HepG2 (cell line): ENCODE data around the gene TP63. TPM values are rescaled to one million over a fixed set of nuclear protein-coding genes. Genes with fewer than 3 reads are reported as not detected.

Experiments used
- ATAC-seq: fragments of 200-7000 bp; cut with Tn5 transposase; 3 replicates; pipeline ENCODE4 v1.9.1; 2020; ENCODE audit warnings: mild to moderate bottlenecking, moderate library complexity
- BruUV-seq: library from RNA; stranded (reverse); fragments of 400-500 nt; replicated peaks from 2 replicates; lab custom pipeline; 2021; lab: Mats Ljungman, UMichigan
- CTCF ChIA-PET: fragments of 300-600 bp; formaldehyde crosslinking; extraction: SDS; loops from one replicate; lab custom pipeline; 2021; ENCODE audit warnings: low total read pairs, inconsistent platforms, low intra/inter-chr PET ratio; lab: Yijun Ruan, JAX
- POLR2A ChIA-PET: fragments of 350-600 bp; sonication (Branson Sonifier 250); formaldehyde crosslinking; loops from one replicate; lab custom pipeline; 2020; ENCODE audit warnings: antibody characterized with exemption, inconsistent platforms; lab: Yijun Ruan, JAX
- DNase-seq: peaks from one replicate; pipeline ENCODE4 v3.0.0-alpha.2; 2015; ENCODE audit warnings: low spot score
- FAIRE-seq: peaks from 3 replicates; lab custom pipeline; 2011; peaks lifted over from hg19 to GRCh38; lab: Jason Lieb, UNC
- H2AFZ ChIP-seq: one replicate; pipeline ENCODE4 v1.6.1; 2011; ENCODE audit warnings: low read length, inconsistent platforms
- H3K27ac ChIP-seq: fragments of 300-600 bp; 3 replicates; pipeline ENCODE4 v1.8.0; 2011; ENCODE audit warnings: mixed run types, mild to moderate bottlenecking, mixed read lengths, low read length, inconsistent platforms; ENCODE audit not compliant: insufficient read depth; ENCODE audit errors: extremely low read length
- H3K27me3 ChIP-seq, 2 experiments: fragments of 200-600 bp in 1 of 2; 2 replicates in 1 of 2; 3 replicates in 1 of 2; pipeline versions ENCODE4 v1.6.0 to v1.8.0; 2011; ENCODE audit warnings: low read length in 2 of 2, mild to moderate bottlenecking in 2 of 2, moderate library complexity in 2 of 2, inconsistent platforms in 1 of 2; ENCODE audit not compliant: insufficient read depth in 2 of 2, control insufficient read depth in 1 of 2
- H3K36me3 ChIP-seq, 2 experiments: fragments of 200-600 bp in 1 of 2; replicated peaks in 1 of 2; 2 replicates in 1 of 2; 3 replicates in 1 of 2; pipeline versions ENCODE4 v1.5.1 to v1.8.0; 2011; ENCODE audit warnings: low read length in 2 of 2, inconsistent platforms in 1 of 2; ENCODE audit not compliant: insufficient read depth in 2 of 2, control insufficient read depth in 1 of 2
- H3K4me1 ChIP-seq: 2 replicates; pipeline ENCODE4 v1.5.1; 2012; ENCODE audit warnings: low read length, inconsistent platforms; ENCODE audit not compliant: insufficient read depth
- H3K4me2 ChIP-seq: 2 replicates; pipeline ENCODE4 v1.6.0; 2011; ENCODE audit warnings: low read depth, low read length, inconsistent platforms
- H3K4me3 ChIP-seq, 3 experiments: fragments of 200-600 bp in 1 of 3; sonication (generic), shearing (Covaris generic) in 1 of 3; replicated peaks in 1 of 3; 2 replicates each; pipeline ENCODE4 v1.5.1; 2011 to 2016; ENCODE audit warnings: low read length in 3 of 3, inconsistent platforms in 2 of 3, low read depth in 2 of 3, mild to moderate bottlenecking in 2 of 3, control low read depth in 1 of 3, mixed read lengths in 1 of 3; ENCODE audit not compliant: insufficient read depth in 1 of 3
- H3K79me2 ChIP-seq: one replicate; pipeline ENCODE4 v1.6.1; 2011; ENCODE audit warnings: low read length, inconsistent platforms; ENCODE audit not compliant: insufficient read depth
- H3K9ac ChIP-seq: 2 replicates; pipeline ENCODE4 v1.6.0; 2011; ENCODE audit warnings: mild to moderate bottlenecking, low read depth, low read length, inconsistent platforms; ENCODE audit not compliant: insufficient read depth
- H3K9me3 ChIP-seq: 2 replicates; pipeline ENCODE4 v1.5.1; 2012; ENCODE audit warnings: mild to moderate bottlenecking, low read length
- H4K20me1 ChIP-seq: 2 replicates; pipeline ENCODE4 v1.6.0; 2011; ENCODE audit warnings: inconsistent platforms, mild to moderate bottlenecking, low read length, moderate library complexity; ENCODE audit not compliant: insufficient read depth
- PRDM15 ChIP-seq: sonication (generic); formaldehyde crosslinking; IDR thresholded peaks from 2 replicates; pipeline ENCODE4 v1.4.0; 2020; ENCODE audit warnings: missing genetic modification reagents
- RBFOX2 ChIP-seq: fragments of 200-400 bp; formaldehyde crosslinking; IDR thresholded peaks from 2 replicates; pipeline ENCODE4 v1.6.1; 2017; ENCODE audit warnings: low read depth, mild to moderate bottlenecking, low read length
- SMAD1 ChIP-seq: sonication (generic); formaldehyde crosslinking; IDR thresholded peaks from 2 replicates; pipeline ENCODE4 v1.4.0; 2020; ENCODE audit warnings: missing genetic modification reagents, low read depth, mild to moderate bottlenecking, borderline replicate concordance
- ZFAT ChIP-seq: sonication (generic); formaldehyde crosslinking; conservative IDR thresholded peaks from 2 replicates; pipeline ENCODE4 v1.8.1; 2023; ENCODE audit warnings: missing genetic modification reagents, inconsistent platforms
- ZFX ChIP-seq: sonication (generic); formaldehyde crosslinking; IDR thresholded peaks from 2 replicates; pipeline ENCODE4 v1.4.0; 2020; ENCODE audit warnings: mild to moderate bottlenecking, low read depth, missing genetic modification reagents, moderate library complexity
- ZNF276 ChIP-seq: sonication (generic); formaldehyde crosslinking; IDR thresholded peaks from 2 replicates; pipeline ENCODE4 v1.4.0; 2020; ENCODE audit warnings: mild to moderate bottlenecking, low read depth, missing genetic modification reagents
- ZNF501 ChIP-seq: sonication (generic); formaldehyde crosslinking; IDR thresholded peaks from 2 replicates; pipeline ENCODE4 v1.5.1; 2020; ENCODE audit warnings: mild to moderate bottlenecking, moderate library complexity, missing genetic modification reagents
- ZNF782 ChIP-seq: sonication (generic); formaldehyde crosslinking; IDR thresholded peaks from 2 replicates; pipeline ENCODE4 v1.4.0; 2020; ENCODE audit warnings: missing genetic modification reagents, mild to moderate bottlenecking, borderline replicate concordance
- WGBS: methylation state at CpG from one replicate; pipeline ENCODE4 v1.1.6; 2017; ENCODE audit warnings: low lambda C conversion rate; 5-methylcytosine and 5-hydroxymethylcytosine counted together
- in situ Hi-C: cut with HindIII; loops from 2 replicates; pipeline ENCODE4 v1.10.0; 2017; ENCODE audit warnings: low pct_unique_long_range_greater_than_20kb; ENCODE audit not compliant: extremely low pct_ligation_motif_present
- intact Hi-C: fragments of 100-400 bp; cut with micrococcal nuclease; formaldehyde crosslinking; loops from one replicate; pipeline ENCODE4 v1.10.0; 2022; ENCODE audit not compliant: unreplicated experiment
- polyA plus RNA-seq, 8 experiments: library from polyadenylated mRNA; depleted of rRNA in 3 of 8; stranded (reverse) in 7 of 8; unstranded in 1 of 8; fragments of >200 nt; fragmentation: Illumina TruSeq in 4 of 8; extraction: Trizol in 4 of 8; gene quantifications; 2 replicates each; pipeline versions ENCODE4 v1.2.1 to v1.2.3, GENCODE V29; 2011 to 2016; ENCODE audit warnings: low read depth in 4 of 8, missing spikeins in 1 of 8, mixed read lengths in 1 of 8; ENCODE audit not compliant: insufficient read depth in 1 of 8
- total RNA-seq, 5 experiments: library from RNA; depleted of rRNA; stranded (reverse); fragments of >200 nt; fragmentation: Illumina TruSeq; extraction: Trizol; gene quantifications; 2 replicates each; pipeline ENCODE4 v1.2.3, GENCODE V29; 2016; ENCODE audit warnings: low read depth in 1 of 5

TP63 gene
- total and polyA plus RNA-seq, 2 of the 13 experiments (the other 11 are each of a cell fraction or from before 2014, with no cell fraction given), result not detected

DNA sequence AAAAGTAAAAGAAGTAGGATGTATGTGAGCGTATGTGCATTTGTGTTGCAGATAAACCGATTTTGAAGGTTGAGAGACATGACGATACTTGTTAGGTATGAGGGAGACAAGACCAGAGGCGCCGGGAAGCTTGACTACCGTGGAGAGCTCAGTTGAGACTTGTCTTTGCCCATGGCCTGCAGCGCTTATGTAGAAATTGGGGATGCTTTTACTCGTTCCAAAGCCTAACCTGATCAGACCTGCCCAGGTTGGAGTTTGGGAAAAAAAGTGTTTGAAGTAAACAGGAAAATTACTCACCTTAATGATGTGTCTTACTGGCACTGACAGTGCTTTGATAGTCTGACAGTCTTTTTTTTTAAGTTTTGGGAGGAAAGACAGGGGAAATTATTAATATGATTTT lies 202.8 kb downstream of the TP63 start:
- H2AFZ ChIP-seq, result no peak overlapping the region
- H3K4me1 ChIP-seq, result no peaks in the 10 kb centered on the region
- TF ChIP-seq ZNF276 (CRISPR knock-in tag), result no peak
- FAIRE-seq (no peak), DNase-seq (no peak), ATAC-seq (no peak)
- H3K27me3 ChIP-seq, result no peaks in the 10 kb centered on the region
- intact Hi-C loops, result no loop called here
- H3K9ac ChIP-seq, result no peak overlapping the region
- no peaks in the 10 kb centered on the region for H3K9me3 ChIP-seq
- no TSS peak for BruUV-seq
- H3K36me3 ChIP-seq, result no peaks in the 10 kb centered on the region
- POLR2A ChIA-PET, result no interaction called here
- H4K20me1 ChIP-seq, result no peaks in the 10 kb centered on the region
- H3K27ac ChIP-seq, result no peak overlapping the region
- no peak overlapping the region for H3K4me3 ChIP-seq
- CTCF ChIA-PET, result no interaction called here
- no peak overlapping the region for H3K4me2 ChIP-seq
- in situ Hi-C loops, result no loop called here
- WGBS, result 34% methylated on average over 8 of the region's 8 CpGs
- no peaks in the 10 kb centered on the region for H3K79me2 ChIP-seq

DNA sequence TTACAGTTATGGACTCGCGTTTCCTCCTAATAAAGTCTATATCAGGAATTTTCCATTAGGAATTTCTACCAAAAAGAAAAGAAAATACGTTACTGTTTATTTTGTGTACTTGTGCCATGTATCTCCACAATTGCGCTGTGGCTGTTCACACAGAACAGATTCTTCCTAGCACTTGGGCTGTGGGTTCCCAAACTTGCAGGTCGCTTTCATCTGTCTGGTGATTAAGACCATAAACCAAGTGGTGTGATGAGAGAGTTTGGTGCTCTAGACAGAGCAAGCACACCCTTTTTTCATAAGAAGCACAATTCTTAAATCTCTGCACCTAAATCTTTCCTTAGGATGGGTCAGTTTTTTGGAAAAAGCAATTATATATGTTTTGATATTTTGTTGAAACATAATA lies 203.3 kb downstream of the TP63 start:
- Histone ChIP-seq H4K20me1 (no peaks in the 10 kb centered on the region), H3K79me2 (no peaks in the 10 kb centered on the region), H3K4me1 (no peaks in the 10 kb centered on the region), H3K27me3 (no peaks in the 10 kb centered on the region), H3K9me3 (no peaks in the 10 kb centered on the region), H2AFZ (no peak overlapping the region), H3K9ac (no peak overlapping the region), H3K4me2 (no peak overlapping the region), H3K27ac (no peak overlapping the region), H3K4me3 (no peak overlapping the region), H3K36me3 (no peaks in the 10 kb centered on the region)
- intact Hi-C loops, result no loop called here
- CTCF ChIA-PET, result no interaction called here
- no peak for FAIRE-seq
- ATAC-seq, result no peak
- DNase-seq, result no peak
- TF ChIP-seq ZNF782 (CRISPR knock-in tag) (no peak), ZFX (CRISPR knock-in tag) (no peak), ZFAT (CRISPR knock-in tag) (no peak), PRDM15 (CRISPR knock-in tag) (no peak), RBFOX2 (no peak), SMAD1 (CRISPR knock-in tag) (no peak), ZNF501 (no peak)
- 43% methylated on average over 5 of the region's 5 CpGs for WGBS
- BruUV-seq, result no TSS peak
- POLR2A ChIA-PET, result no interaction called here
- in situ Hi-C loops, result no loop called here
